ENCODE measurements around the gene CDK13.
A peak's percentile ranks its signal among the peaks of the same experiment; 100 is the strongest.
"Not testable (repeated sequence)": the region's sequence is repeated elsewhere in the genome, so short reads cannot be mapped to it uniquely, and the experiment has no call there.

CDK13 gene

DNA sequence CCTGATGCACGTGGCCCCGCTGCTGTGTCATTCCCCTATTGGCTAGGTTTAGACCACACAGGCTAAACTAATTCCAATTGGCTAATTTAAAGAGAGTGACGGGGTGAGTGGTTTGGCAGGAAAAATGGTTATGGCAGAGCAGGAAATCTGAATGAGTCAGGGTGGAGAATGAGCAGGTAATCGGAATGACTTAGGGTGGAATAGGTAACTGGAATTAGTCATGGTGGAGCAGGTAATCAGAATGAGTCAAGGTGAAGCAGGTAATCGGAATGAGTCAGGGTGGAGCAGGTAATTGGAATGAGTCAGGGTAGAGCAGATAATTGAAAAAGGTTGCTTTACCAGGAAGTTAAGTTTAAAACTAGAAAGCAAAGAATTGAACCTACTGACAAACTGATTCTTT is 191.9 kb downstream of the CDK13 start:
- TF ChIP-seq ZNF223 (tag by site-specific recombination; IDR thresholded peaks at IDR 0.05), result peak; percentile 77; the same call in 1 of the 2 replicates
- H3K4me3 ChIP-seq (ENCODE audit: low read depth, low read length); H3K27ac ChIP-seq (ENCODE audit: extremely low read depth, low read depth, low read length); CTCF ChIA-PET; H3K36me3 ChIP-seq (ENCODE audit: control insufficient read depth in 2 of 2, insufficient read depth in 1 of 2, low read length in 2 of 2); H3K4me1 ChIP-seq (ENCODE audit: control insufficient read depth, insufficient read depth, low read length); POLR2A ChIA-PET; H3K9me3 ChIP-seq (ENCODE audit: control insufficient read depth, insufficient read depth, low read depth, low read length): not testable (repeated sequence)

GRCh38 chr7:40145596-40146130 is 195.6 kb downstream of the CDK13 start:
- H3K4me3 ChIP-seq (ENCODE audit: low read depth, low read length); H3K4me1 ChIP-seq (ENCODE audit: control insufficient read depth, insufficient read depth, low read length); H3K9me3 ChIP-seq (ENCODE audit: control insufficient read depth, insufficient read depth, low read depth, low read length); H3K36me3 ChIP-seq (ENCODE audit: control insufficient read depth in 2 of 2, insufficient read depth in 1 of 2, low read length in 2 of 2); H3K27ac ChIP-seq (ENCODE audit: extremely low read depth, low read depth, low read length): not testable (repeated sequence)
- ChIA-PET CTCF (interaction anchor here (0.6 to 0.7 kb wide), 2 partner anchors 93 to 472 kb away, joined by 3 to 7 read pairs; no protein-coding TSS in a partner anchor), POLR2A (interaction anchor here (1.1 kb wide), 1 partner anchor 11 kb away, joined by 3 read pairs; the partner anchor contains the start of genes MPLKIP and SUGCT)

- no peaks in the 10 kb centered on the region for H3K36me3 ChIP-seq (ENCODE audit: control insufficient read depth in 2 of 2, insufficient read depth in 1 of 2, low read length in 2 of 2)
- CTCF ChIA-PET, result no interaction called here
- no peaks in the 10 kb centered on the region for H3K4me1 ChIP-seq (ENCODE audit: control insufficient read depth, insufficient read depth, low read length)
- H3K9me3 ChIP-seq (ENCODE audit: control insufficient read depth, insufficient read depth, low read depth, low read length), result no peaks in the 10 kb centered on the region
- TF ChIP-seq ZNF416 (tag by site-specific recombination; IDR thresholded peaks at IDR 0.05), result no peak
- TF ChIP-seq BCL6B (tag by site-specific recombination; IDR thresholded peaks at IDR 0.05), result no peak
- no peak for TF ChIP-seq MZF1 (tag by site-specific recombination; IDR thresholded peaks at IDR 0.05; ENCODE audit: borderline replicate concordance)
- no peak for TF ChIP-seq ZNF677 (tag by site-specific recombination; IDR thresholded peaks at IDR 0.05)
- POLR2A ChIA-PET, result no interaction called here
- H3K27ac ChIP-seq (ENCODE audit: extremely low read depth, low read depth, low read length), result no peak overlapping the region
- H3K4me3 ChIP-seq (ENCODE audit: low read depth, low read length), result no peak overlapping the region
Measured at GRCh38 chr7:40147371-40148246, 197.6 kb downstream of the CDK13 start.

GRCh38 chr7:40148247-40148580 is 198.2 kb downstream of the CDK13 start:
- H3K27ac ChIP-seq (ENCODE audit: extremely low read depth, low read depth, low read length); CTCF ChIA-PET; H3K4me3 ChIP-seq (ENCODE audit: low read depth, low read length); POLR2A ChIA-PET; H3K36me3 ChIP-seq (ENCODE audit: control insufficient read depth in 2 of 2, insufficient read depth in 1 of 2, low read length in 2 of 2); H3K4me1 ChIP-seq (ENCODE audit: control insufficient read depth, insufficient read depth, low read length); H3K9me3 ChIP-seq (ENCODE audit: control insufficient read depth, insufficient read depth, low read depth, low read length): not testable (repeated sequence)

DNA sequence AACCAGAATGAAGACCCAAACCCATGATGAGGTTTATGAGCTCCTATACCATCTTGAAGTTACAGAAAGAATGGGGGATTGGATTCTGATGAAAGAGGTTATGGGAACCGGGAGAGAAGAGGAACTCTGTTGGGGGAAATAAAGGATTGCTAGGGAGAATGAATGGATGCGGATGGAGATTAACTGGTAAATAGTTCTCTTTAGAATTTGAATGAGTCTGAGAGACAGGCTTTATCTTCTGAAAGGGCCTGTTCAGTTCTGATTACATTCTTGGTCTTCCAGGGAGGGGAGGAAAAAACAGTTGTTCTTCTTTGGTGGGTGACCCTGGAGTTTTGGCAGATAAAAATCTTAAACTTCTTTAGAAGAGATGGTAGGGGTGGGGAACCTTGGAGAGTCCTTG is 198.6 kb downstream of the CDK13 start:
- TF ChIP-seq ZNF571 (tag by site-specific recombination; IDR thresholded peaks at IDR 0.05) (no peak), ZNF610 (tag by site-specific recombination; IDR thresholded peaks at IDR 0.05; ENCODE audit: borderline replicate concordance) (no peak), ZNF558 (tag by site-specific recombination; IDR thresholded peaks at IDR 0.05) (no peak), ZNF837 (tag by site-specific recombination; IDR thresholded peaks at IDR 0.05) (no peak), SCRT2 (tag by site-specific recombination; IDR thresholded peaks at IDR 0.05) (no peak), MEIS1 (CRISPR knock-in tag; IDR thresholded peaks at IDR 0.05; ENCODE audit: borderline replicate concordance) (no peak), ZNF391 (tag by site-specific recombination; IDR thresholded peaks at IDR 0.05; ENCODE audit: borderline replicate concordance, low read depth) (no peak), ZNF148 (tag by site-specific recombination; IDR thresholded peaks at IDR 0.05; ENCODE audit: borderline replicate concordance) (no peak)
- H3K4me3 ChIP-seq (ENCODE audit: low read depth, low read length), result no peak overlapping the region
- no peaks in the 10 kb centered on the region for H3K9me3 ChIP-seq (ENCODE audit: control insufficient read depth, insufficient read depth, low read depth, low read length)
- H3K4me1 ChIP-seq (ENCODE audit: control insufficient read depth, insufficient read depth, low read length), result no peaks in the 10 kb centered on the region
- H3K36me3 ChIP-seq (ENCODE audit: control insufficient read depth in 2 of 2, insufficient read depth in 1 of 2, low read length in 2 of 2), result no peaks in the 10 kb centered on the region
- no peak overlapping the region for H3K27ac ChIP-seq (ENCODE audit: extremely low read depth, low read depth, low read length)
- ChIA-PET CTCF (no interaction called here), POLR2A (no interaction called here)
